ELR (cell line): ENCODE results near the gene PCDHGA10.
A peak's percentile ranks its signal among the peaks of the same experiment; 100 is the strongest.
"Not testable (repeated sequence)": the region's sequence is repeated elsewhere in the genome, so short reads cannot be mapped to it uniquely, and the experiment has no call there.

Experiments
- DNase-seq: peaks from one replicate; pipeline ENCODE4 v3.0.0-alpha.2; 2015; ENCODE audit warnings: low read depth

PCDHGA10 gene

DNA sequence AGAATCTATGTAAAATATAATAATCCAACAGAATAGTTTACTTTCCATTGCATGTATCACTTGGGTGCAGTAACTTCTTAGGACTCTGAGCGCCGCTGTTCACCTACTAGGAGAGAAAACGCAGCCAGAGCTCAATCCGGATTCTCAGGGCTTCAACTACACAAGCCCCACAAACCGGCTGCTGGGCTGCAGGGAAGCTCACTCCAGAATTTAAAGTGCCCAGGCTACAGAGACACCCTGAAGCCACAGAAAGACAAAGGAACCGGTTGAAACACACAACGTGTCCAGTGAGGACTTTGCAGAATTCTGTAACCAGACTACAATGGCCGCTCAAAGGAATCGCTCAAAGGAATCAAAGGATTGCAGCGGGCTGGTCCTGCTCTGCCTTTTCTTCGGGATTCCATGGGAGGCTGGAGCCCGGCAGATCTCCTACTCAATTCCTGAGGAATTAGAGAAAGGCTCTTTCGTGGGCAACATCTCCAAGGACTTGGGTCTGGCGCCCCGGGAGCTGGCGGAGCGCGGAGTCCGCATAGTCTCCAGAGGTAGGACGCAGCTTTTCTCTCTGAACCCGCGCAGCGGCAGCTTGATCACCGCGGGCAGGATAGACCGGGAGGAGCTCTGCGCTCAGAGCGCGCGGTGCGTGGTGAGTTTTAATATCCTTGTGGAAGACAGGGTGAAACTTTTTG is at the start of gene PCDHGA10:
Gene PCDHGA10, plus strand, starts transcription at position 134 of the 686 bp plus-strand sequence. Its CDS starts 189 bp downstream, at position 323.
- DNase-seq: peak; percentile 79

DNA sequence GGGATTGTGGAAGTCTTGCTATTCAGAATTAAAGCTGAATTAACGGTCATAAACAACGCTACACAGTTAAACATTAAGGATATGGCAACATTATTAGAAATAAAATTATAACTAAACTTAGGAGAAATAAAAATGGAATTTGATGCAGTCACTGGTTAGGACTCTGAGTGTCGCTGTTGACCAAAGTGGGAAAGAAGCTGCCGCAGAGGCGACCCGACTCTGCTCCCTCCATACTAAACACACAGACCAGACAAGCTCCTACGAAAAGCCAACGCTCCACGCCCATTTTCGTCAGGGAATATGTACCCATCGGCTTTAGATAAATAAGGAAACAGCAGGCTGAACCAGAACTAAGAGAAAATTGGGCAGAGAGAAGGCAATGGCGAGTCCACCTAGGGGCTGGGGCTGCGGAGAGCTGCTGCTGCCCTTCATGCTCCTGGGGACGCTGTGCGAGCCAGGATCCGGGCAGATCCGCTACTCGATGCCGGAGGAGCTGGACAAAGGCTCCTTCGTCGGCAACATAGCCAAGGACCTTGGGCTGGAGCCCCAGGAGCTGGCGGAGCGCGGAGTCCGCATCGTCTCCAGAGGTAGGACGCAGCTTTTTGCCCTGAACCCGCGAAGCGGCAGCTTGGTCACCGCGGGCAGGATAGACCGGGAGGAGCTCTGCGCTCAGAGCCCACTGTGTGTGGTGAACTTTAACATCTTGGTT is 48.7 kb upstream of the PCDHGA10 start, which contains the start of gene PCDHGA5:
Gene PCDHGA5, plus strand, starts transcription at position 211 of the 709 bp plus-strand sequence. Its CDS starts 169 bp downstream, at position 380.
- DNase-seq: peak; percentile 18

DNA sequence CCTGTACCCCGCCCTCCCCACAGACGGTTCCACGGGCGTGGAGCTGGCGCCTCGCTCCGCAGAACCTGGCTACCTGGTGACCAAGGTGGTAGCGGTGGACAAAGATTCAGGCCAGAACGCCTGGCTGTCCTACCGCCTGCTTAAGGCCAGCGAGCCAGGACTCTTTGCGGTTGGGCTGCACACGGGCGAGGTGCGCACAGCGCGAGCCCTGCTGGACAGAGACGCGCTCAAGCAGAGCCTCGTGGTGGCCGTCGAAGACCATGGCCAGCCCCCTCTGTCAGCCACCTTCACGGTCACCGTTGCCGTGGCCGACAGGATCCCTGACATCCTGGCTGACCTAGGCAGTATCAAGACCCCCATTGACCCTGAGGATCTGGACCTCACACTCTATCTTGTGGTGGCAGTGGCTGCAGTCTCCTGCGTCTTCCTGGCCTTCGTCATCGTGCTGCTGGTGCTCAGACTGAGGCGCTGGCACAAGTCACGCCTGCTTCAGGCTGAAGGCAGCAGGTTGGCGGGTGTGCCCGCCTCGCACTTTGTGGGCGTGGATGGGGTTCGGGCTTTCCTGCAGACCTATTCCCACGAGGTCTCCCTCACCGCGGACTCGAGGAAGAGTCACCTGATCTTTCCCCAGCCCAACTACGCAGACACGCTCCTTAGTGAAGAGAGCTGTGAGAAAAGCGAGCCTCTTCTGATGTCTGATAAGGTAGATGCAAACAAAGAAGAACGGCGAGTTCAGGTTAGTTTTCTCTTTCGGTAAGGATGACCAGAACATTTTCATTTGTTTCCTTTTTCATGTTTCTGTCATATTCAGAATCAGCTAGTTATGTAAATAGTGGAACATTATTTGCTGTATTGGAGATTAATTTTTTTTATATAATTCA is 46.5 kb upstream of the PCDHGA10 start:
- DNase-seq: no peak

DNA sequence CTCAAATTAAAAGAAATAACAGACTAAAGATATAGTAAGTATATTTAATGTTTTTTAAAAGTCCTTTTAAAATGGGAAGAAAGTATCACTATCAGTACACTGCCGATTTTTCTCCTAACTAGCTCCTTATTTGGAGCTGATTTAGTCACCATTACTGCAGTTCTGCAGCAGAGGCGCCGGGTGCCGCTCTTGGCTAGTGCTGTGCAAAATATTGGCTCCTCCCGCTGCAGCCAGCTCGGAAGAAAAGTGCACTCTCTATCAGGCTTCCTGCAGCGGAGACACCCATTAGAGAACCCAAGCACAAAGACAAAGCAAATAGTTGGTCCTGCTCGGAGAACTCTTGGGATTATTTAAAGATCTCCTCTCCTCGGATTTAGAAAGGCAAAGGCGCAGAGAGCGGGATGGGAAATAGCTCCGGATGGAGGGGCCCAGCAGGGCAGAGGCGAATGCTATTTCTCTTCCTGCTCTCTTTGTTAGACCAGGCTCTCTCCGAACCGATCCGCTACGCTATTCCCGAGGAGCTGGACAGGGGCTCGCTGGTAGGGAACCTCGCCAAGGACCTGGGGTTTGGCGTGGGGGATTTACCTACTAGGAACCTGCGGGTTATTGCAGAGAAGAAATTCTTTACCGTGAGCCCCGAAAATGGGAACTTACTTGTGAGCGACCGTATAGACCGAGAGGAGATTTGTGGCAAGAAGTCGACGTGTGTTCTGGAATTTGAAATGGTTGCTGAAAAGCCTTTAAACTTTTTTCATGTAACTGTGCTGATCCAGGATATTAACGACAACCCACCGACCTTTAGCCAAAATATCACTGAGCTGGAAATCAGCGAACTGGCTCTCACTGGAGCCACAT is 42.6 kb upstream of the PCDHGA10 start, which contains the start of gene PCDHGB3:
Gene PCDHGB3, plus strand, starts transcription at position 249 of the 855 bp plus-strand sequence. Its CDS starts 153 bp downstream, at position 402.
- peak; percentile 79 for DNase-seq

DNA sequence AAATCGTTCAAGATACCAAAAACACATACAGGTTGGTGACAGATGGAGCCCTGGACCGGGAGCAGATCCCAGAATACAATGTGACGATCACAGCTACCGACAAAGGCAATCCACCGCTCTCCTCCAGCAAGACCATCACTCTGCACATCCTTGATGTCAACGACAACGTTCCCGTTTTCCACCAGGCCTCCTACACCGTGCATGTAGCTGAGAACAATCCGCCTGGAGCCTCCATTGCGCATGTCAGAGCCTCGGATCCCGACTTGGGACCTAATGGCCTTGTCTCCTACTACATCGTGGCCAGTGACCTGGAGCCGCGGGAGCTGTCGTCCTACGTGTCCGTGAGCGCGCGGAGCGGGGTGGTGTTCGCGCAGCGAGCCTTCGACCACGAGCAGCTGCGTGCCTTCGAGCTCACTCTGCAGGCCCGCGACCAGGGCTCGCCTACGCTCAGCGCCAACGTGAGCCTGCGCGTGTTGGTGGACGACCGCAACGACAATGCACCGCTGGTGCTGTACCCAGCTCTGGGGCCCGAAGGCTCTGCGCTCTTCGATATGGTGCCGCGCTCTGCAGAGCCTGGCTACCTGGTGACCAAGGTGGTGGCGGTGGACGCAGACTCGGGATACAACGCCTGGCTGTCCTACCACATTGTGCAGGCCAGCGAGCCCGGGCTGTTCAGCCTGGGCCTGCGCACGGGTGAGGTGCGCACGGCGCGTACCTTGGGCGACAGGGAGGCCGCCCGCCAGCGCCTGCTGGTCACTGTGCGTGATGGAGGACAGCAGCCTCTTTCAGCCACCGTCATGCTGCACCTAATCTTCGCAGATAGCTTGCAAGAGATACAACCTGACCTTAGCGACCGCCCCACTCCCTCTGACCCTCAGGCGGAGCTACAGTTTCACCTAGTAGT is 41.0 kb upstream of the PCDHGA10 start:
- DNase-seq: no peak

DNA sequence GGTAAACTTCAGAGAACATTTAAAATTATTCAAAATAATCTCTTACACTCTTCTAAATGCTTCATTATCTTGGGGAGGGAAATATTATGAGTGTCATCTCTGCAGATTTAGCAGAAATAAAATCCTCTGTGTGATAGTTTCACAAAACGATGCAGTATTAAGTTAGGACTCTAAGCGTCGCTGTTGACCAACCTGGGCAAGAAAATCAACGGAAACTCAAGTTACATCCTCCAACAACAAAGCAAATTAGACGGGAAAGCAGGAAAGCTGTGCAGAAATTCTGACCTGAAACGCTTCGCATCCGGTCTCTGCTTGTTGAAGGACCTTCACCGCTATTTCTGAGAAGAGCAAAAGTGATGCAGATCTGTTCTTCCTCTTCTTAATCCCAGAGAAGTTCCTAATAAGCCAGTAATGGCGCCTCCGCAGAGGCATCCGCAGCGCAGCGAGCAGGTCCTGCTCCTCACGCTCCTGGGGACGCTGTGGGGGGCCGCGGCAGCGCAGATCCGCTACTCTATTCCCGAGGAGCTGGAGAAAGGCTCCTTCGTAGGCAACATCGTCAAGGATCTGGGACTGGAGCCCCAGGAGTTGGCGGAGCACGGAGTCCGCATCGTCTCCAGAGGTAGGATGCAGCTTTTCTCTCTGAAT is 39.0 kb upstream of the PCDHGA10 start, which contains the start of gene PCDHGA6:
Gene PCDHGA6, plus strand, starts transcription at position 219 of the 645 bp plus-strand sequence. Its CDS starts 193 bp downstream, at position 412.
- peak; percentile 57 for DNase-seq

DNA sequence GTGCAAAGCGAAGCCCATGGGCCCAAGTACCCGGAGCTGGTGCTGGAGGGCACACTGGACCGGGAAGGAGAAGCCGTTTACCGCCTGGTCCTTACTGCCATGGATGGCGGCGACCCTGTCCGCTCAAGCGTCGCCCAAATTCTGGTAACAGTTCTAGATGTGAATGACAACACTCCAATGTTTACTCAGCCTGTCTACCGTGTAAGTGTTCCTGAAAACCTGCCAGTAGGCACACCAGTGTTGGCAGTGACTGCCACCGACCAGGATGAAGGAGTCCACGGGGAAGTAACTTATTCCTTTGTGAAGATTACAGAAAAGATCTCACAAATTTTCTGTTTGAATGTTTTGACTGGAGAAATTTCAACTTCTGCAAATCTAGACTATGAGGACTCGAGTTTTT is 38.2 kb upstream of the PCDHGA10 start:
- DNase-seq: no peak

DNA sequence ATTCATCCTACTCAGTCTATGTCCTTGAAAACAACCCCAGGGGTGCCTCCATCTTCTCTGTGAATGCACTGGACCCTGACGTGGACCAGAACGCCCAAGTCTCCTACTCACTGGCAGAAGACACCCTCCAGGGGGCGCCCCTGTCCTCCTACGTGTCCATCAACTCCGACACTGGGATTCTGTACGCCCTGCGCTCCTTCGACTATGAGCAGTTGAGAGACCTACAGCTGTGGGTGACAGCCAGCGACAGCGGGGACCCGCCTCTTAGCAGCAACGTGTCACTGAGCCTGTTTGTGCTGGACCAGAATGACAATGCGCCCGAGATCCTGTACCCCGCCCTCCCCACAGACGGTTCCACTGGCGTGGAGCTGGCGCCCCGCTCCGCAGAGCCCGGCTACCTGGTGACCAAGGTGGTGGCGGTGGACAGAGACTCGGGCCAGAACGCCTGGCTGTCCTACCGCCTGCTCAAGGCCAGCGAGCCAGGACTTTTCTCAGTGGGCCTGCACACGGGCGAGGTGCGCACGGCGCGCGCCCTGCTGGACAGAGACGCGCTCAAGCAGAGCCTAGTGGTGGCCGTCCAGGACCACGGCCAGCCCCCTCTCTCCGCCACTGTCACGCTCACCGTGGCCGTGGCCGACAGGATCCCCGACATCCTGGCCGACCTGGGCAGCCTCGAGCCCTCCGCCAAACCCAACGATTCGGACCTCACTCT is 37.2 kb upstream of the PCDHGA10 start:
- DNase-seq: not testable (repeated sequence)

DNA sequence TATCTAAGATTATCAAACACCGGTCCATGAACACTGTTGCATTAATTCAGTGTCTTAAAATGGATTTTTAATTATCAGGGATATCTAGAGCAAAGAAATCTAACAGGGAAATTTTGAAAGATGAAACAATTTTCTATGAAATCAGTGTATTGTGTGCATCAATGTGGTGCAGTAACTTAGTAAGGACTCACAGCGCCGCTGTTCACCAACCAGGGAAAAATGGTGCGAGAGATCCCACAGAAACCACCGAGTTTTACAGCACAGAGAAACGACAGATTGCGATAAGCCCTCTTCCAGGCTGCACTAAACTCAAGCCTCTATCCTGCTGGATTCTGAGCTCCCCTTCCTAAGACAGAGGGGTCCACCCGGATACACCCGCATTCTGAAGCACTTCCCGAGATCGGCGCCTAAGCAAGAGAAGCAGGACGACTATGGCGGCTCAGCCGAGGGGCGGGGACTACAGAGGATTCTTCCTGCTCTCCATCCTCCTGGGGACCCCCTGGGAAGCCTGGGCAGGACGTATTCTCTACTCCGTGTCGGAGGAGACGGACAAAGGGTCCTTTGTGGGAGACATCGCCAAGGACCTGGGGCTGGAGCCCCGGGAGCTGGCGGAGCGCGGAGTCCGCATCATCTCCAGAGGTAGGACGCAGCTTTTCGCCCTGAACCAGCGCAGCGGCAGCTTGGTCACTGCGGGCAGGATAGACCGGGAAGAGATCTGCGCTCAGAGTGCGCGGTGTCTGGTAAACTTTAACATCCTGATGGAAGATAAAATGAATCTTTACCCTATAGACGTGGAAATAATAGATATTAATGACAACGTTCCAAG is 30.1 kb upstream of the PCDHGA10 start, which contains the start of gene PCDHGA7:
Gene PCDHGA7, plus strand, starts transcription at position 274 of the 826 bp plus-strand sequence. Its CDS starts 158 bp downstream, at position 432.
- DNase-seq: peak; percentile 73

DNA sequence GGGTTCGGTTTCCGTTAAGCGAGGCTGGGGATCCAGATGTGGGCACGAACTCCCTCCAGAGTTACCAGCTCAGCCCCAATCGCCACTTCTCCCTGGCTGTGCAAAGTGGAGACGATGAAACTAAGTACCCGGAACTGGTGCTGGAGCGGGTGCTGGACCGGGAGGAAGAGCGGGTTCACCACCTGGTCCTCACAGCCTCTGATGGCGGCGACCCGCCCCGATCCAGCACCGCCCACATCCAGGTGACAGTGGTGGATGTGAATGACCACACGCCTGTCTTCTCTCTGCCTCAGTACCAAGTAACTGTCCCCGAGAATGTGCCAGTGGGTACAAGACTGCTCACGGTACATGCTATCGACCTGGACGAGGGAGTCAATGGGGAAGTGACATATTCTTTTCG is 29.4 kb upstream of the PCDHGA10 start:
- DNase-seq: no peak

DNA sequence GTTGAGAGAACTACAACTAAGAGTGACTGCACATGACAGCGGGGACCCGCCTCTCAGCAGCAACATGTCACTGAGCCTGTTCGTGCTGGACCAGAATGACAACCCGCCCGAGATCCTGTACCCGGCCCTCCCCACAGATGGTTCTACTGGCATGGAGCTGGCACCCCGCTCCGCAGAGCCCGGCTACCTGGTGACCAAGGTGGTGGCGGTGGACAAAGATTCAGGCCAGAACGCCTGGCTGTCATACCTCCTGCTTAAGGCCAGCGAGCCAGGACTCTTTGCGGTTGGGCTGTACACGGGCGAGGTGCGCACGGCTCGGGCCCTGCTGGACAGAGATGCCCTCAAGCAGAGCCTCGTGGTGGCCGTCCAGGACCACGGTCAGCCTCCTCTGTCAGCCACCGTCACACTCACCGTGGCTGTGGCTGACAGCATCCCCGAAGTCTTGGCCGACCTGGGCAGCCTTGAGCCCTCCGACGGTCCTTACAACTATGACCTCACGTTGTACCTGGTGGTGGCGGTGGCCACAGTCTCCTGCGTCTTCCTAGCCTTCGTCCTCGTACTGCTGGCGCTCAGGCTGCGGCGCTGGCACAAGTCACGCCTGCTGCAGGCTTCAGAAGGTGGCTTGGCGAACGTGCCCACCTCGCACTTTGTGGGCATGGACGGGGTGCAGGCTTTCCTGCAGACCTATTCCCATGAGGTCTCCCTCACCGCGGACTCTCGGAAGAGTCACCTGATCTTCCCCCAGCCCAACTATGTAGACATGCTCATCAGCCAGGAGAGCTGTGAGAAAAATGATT is 28.1 kb upstream of the PCDHGA10 start:
- DNase-seq: no peak

DNA sequence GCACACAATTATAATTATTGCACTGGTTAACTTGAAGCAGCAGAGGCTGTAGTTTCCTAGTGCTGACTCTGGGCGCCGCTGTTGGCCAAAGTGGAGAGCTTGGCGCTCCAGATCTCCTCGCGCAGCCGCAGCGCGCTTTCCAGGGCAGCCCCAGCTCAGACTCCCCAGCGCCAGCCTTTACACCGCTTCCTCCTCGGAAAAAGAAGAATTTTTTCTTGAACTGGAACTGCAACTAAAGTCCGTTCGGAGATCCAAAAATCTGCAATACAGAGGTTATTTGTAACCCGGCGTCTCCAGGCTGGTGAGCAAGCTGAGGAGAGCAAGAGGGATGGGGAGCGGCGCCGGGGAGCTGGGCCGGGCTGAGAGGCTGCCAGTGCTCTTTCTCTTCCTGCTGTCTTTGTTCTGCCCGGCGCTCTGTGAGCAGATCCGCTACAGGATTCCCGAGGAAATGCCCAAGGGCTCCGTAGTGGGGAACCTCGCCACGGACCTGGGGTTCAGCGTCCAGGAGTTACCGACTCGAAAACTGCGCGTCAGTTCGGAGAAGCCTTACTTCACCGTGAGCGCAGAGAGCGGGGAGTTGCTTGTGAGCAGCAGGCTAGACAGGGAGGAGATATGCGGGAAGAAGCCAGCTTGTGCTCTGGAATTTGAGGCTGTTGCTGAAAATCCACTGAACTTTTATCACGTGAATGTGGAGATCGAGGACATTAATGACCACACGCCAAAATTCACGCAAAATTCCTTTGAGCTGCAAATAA is 25.1 kb upstream of the PCDHGA10 start, which contains the start of gene PCDHGB4:
Gene PCDHGB4, plus strand, starts transcription at position 142 of the 755 bp plus-strand sequence. Its CDS starts 187 bp downstream, at position 329.
- peak; percentile 56 for DNase-seq

DNA sequence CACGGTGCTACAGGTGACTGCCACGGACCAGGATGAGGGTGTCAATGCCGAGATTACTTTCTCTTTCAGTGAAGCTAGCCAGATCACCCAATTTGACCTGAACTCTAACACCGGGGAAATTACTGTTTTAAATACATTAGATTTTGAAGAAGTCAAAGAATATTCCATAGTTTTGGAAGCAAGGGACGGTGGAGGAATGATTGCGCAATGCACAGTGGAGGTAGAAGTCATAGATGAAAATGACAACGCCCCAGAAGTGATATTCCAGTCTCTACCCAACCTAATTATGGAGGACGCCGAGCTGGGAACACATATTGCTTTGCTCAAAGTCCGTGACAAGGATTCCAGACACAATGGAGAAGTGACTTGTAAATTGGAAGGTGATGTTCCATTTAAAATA is 24.1 kb upstream of the PCDHGA10 start:
- no peak for DNase-seq

DNA sequence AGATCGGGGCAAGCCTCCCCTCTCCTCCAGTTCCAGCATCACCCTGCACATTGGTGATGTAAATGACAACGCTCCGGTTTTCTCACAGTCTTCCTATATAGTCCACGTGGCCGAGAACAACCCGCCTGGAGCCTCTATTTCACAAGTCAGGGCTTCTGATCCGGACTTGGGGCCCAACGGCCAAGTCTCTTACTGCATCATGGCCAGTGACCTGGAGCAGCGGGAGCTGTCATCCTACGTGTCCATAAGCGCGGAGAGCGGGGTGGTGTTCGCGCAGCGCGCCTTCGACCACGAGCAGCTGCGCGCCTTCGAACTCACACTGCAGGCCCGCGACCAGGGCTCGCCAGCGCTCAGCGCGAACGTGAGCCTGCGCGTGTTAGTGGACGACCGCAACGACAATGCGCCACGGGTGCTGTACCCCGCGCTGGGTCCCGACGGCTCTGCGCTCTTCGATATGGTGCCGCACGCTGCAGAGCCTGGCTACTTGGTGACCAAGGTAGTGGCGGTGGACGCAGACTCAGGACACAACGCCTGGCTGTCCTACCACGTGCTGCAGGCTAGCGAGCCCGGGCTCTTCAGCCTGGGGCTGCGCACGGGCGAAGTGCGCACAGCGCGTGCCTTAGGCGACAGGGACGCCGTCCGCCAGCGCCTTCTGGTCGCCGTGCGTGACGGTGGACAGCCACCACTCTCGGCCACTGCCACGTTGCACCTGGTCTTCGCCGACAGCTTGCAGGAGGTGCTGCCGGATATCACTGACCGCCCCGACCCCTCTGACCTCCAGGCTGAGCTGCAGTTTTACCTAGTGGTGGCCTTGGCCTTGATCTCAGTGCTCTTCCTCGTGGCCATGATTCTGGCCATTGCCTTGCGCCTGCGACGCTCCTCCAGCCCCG is 23.4 kb upstream of the PCDHGA10 start:
- no peak for DNase-seq
